Amniotic stem cell (primary cell): ENCODE measurements around the gene NHERF1.
A peak's percentile ranks its signal among the peaks of the same experiment; 100 is the strongest.

Experiments used
- DNase-seq: peaks from one replicate; lab custom pipeline; 2025; lab: John Stamatoyannopoulos, UW

The NHERF1 gene

DNA sequence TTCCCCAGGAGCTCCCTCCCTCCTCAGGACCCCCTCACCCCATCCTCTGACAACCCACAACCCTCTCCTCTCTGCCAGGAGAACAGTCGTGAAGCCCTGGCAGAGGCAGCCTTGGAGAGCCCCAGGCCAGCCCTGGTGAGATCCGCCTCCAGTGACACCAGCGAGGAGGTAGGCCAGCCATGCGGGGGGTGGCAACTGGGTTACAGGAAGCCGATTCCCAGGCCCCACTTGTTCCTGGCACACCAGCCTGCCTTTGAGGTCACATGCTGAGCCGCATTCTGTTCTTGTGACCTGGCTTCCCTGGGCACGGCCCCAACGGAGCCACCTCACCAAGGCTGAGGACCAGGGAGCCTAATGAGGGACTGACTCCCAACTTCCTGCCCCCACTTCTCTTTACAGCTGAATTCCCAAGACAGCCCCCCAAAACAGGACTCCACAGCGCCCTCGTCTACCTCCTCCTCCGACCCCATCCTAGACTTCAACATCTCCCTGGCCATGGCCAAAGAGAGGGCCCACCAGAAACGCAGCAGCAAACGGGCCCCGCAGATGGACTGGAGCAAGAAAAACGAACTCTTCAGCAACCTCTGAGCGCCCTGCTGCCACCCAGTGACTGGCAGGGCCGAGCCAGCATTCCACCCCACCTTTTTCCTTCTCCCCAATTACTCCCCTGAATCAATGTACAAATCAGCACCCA lies 19.8 kb downstream of the NHERF1 start:
- DNase-seq = no peak

- DNase-seq = no peak
Observed at GRCh38 chr17:74768763-74769114, 20.3 kb downstream of the NHERF1 start.

- no peak for DNase-seq
Observed at GRCh38 chr17:74769266-74769855, 20.9 kb downstream of the NHERF1 start.

DNA sequence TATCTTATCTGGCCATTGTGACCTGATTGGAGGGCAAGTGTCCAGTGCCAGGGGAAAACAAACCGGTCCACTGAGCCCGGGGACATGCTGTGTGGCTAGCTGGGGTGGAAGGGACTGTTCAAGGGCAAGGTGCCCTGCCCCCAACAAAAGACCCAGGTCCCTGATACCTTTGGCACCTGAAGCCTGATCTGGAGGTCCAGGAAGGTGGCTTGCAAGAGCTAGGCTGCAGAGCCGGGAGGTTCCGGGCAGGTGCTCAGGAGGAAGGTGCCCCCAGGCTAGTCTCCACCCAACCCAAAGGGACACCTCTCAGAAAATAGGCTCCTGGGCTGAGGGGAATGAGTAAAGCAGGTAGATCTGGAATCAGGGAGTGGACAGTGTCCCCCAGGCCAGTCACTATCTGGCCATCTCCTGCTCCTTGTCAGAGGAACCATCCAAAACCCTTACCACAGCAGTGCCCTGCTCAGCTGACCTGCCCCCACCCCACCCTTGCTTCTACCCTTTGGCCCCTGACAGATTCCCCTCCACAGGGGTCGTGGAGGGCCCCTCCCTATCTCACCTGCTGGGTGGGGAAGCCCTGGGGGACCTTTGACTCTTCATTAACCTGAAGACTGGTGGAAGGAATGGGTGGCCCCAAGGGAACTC lies 21.5 kb downstream of the NHERF1 start:
- DNase-seq = no peak

- no peak for DNase-seq
Observed at GRCh38 chr17:74770498-74771318, 22.3 kb downstream of the NHERF1 start.

DNA sequence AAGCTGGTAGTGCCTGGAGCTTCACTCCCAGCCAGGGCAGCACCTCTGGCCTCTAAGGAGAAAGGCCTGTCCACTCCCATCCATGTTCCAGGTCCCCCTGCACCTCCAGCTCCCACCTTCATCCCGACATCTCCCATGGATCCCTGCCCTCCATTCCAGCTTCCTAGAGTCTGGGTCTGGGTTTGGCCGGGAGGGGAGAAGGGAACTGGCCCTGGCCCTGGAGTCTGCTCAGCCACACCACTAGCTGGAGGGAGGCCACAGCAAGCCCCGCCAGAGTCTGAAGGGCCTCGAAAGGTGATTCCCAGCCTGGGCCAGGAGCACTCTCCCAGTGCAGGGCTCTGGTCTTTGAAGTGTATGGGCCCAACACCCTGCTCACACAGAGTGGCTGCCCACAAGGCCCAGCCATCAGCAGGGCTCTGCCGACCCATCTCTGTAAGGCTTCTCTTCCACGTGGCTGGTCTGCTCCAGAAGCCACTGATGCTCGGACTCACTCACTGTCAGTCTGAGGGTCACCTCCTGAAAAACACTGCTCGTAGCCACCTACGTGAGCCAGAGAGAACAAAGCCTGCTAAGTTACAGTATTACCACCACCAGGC lies 23.0 kb downstream of the NHERF1 start:
- no peak for DNase-seq

DNA sequence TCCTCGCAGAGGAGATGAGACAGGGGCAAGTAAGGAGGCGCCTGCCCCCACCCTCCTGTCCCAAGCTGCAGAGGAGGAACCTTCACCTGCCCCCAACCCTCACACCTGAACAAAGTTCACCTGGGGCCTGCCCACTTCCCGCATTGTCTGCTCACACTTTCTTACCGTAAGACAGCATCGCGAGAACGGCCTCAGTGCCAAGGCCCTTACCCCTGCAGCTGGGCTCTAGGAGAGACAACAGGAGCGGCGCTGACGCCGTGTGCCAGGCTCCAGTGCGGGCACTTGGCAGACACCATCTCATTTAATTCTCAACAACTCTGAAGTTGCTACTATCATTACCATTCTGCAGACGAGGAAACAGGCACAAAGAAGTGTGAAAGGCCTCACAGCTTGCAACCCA lies 23.6 kb downstream of the NHERF1 start:
- DNase-seq = no peak

- no peak for DNase-seq
Observed at GRCh38 chr17:74773414-74773813, 25.0 kb downstream of the NHERF1 start.

GRCh38 chr17:74773871-74774286 lies 25.5 kb downstream of the NHERF1 start:
- no peak for DNase-seq

- DNase-seq = no peak
Observed at GRCh38 chr17:74775409-74776043, 27.1 kb downstream of the NHERF1 start.

GRCh38 chr17:74776044-74776962 lies 27.9 kb downstream of the NHERF1 start, which contains the start of gene NAT9:
NAT9 (minus strand) TSS chr17:74776345; CDS start chr17:74775698, 647 bp downstream.
- DNase-seq = peak; percentile 94

- DNase-seq = no peak
Observed at GRCh38 chr17:74776990-74777389, 28.6 kb downstream of the NHERF1 start.

DNA sequence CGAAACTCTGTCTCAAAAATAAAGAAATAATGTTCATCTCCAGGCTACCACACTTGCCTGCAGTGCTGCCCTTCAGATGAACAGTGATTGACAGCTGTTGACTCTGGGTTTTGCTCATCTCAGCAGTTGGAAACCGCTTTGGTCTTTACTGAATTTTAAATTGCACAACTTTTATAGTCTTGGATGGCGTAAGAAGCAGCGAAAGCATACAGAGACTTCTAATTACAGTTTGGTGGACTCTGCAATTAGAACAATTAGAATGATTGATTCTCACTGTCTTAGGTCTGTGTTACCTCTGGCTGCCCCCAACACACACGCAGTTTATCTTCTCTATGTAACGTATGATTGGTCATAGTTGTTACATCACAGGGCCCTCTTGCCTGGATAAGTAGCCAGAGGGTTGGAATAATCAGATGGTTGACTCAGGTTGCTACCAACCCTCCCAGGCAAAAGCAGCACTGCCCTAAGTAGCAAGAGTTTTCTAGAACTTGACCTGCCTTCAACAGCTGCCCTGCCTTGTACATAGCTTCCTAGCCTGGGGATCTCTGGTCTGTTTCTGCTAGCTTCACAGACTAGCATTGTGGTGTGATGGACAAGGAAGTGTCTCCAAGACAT lies 29.6 kb downstream of the NHERF1 start:
- no peak for DNase-seq

DNA sequence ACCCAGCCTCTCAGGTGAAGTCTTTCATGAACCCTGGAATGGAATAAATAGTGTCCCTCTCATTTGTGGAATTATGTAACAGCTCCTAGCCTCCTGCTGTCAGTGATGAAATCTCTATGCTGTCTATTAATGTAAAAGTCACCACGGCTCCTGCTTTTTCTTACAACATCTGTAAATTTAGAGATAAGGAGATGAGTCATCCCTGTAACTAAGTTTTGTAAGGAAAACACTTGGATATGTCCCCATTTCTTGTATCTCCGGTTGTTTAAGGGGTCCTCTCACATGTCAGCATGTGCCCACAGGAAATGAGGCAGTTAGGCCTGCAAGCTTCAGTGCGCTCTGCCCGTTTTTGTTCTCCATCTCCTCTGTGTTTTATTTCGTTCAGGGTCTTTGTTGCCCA lies 30.5 kb downstream of the NHERF1 start:
- DNase-seq = no peak

- no peak for DNase-seq
Observed at GRCh38 chr17:74779501-74779900, 31.1 kb downstream of the NHERF1 start.

- DNase-seq = no peak
Observed at GRCh38 chr17:74779948-74780400, 31.5 kb downstream of the NHERF1 start.

DNA sequence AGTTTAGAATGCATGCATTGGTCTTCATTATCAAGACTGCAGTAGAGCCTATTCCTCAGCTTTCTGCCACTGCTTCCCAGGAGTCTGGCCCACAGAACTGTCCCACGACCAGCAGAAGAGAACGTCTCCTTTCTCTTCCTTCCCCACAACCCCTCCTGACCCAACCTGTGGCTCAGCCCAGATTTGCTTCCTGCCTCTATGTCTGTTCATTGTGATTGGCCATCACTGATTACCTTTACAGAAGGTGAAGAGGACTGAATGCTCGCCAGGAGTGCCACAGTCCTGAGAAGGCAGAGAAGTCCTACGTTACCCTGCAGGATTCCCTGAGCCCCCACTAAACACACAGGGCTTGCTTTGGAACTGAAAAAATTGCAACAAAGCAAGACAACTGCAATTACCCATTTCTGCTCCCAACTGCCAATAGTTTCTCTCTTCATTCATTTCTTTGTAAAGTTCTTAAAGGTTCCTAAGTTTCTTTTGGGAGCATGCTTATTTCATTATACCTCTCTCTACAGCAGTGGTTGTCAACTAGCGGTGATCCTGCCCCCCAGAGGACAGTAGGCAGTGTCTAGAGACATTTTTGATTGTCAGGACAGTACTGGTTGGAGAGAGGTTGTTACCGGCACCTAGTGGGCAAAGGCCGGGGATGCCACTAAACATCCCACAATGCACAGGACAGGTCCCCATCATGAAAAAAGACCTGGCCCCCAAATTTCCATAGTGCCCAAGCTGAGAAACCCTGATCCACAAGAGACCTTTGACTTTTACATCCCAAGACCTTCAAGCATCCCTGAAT lies 32.2 kb downstream of the NHERF1 start:
- DNase-seq = no peak

DNA sequence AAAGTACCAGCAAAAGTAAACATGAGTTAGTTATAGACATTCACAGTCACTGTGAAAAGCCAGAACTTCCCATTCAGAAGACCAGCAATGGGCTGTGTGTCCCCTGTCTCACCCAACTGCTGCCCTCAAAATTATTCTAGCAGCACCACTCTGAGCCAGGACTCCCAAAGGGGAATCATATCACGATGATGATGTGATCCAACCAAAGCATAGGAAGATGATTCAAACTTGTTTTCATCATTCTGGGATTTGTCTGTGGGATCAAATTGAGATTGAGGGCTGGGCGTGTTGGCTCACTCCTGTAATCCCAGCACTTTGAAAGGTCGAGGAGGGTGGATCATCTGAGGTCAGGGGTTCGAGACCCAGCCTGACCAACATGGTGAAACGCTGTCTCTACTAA lies 34.1 kb downstream of the NHERF1 start:
- DNase-seq = no peak

DNA sequence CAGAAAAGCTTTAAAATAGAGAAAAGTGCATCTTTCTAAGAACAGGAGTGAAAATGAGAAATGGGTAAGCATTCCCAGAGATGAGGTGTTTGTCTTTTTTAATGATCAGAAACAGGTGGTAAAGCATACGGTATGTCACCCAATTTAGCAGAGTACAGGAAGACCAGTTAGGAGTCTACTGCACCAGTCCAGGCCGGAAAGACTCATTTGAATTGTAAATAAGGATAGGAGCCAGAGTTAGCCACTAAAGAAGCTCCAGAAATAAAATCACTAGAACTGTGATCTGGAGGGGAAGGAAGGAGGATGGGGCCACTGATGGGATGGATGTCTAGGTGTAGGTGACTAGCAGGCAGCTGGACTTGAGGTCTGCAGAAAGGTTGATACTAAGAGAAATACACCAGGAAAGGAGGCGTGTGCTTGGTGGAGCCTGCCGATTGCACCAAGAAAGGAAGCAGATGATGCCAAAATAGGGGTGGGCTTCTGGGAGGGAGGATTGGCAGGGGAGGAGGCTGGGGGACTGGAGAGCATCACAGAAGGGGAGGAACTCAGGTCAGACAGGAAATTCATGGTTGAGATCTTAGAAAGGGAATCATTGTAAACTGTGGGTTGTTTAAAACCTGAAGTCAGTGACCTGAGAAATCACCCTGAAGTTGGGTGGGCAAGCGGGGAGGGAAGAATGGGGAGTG lies 35.8 kb downstream of the NHERF1 start:
- DNase-seq = no peak
